ENCODE data around the gene TBC1D16.

TBC1D16 gene

DNA sequence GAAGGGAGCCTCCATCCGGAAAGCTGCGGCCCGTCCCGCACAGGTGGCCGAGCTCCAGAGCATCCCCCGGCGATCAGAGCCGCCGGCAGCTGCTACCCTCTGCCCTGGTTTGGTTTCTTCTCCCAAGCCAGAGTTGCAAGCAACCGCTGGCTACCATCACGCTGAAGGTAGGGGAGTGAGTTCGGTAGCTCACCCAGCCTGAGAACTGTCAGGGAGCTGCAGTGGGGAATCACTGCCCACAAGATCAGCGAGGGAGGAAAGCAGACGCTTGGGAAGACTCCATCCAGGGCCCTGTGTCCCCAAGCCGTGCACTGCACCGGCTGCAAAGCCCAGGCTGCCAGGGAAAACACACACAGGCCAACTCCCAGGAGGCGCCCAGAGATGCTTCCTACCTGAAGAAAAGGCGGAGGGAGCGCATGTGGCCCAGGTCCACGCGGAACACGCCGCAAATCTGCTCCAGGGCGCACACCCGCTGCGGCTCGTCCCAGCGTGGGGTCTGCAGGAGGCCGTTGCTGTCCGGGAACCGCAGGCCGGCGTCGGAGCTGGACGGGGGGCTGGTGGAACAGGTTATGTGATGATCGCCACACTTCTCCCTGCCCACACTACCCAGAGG is 83.3 kb downstream of the TBC1D16 start:
- DNase-seq (ENCODE audit: low read depth, low spot score) = no peak

DNA sequence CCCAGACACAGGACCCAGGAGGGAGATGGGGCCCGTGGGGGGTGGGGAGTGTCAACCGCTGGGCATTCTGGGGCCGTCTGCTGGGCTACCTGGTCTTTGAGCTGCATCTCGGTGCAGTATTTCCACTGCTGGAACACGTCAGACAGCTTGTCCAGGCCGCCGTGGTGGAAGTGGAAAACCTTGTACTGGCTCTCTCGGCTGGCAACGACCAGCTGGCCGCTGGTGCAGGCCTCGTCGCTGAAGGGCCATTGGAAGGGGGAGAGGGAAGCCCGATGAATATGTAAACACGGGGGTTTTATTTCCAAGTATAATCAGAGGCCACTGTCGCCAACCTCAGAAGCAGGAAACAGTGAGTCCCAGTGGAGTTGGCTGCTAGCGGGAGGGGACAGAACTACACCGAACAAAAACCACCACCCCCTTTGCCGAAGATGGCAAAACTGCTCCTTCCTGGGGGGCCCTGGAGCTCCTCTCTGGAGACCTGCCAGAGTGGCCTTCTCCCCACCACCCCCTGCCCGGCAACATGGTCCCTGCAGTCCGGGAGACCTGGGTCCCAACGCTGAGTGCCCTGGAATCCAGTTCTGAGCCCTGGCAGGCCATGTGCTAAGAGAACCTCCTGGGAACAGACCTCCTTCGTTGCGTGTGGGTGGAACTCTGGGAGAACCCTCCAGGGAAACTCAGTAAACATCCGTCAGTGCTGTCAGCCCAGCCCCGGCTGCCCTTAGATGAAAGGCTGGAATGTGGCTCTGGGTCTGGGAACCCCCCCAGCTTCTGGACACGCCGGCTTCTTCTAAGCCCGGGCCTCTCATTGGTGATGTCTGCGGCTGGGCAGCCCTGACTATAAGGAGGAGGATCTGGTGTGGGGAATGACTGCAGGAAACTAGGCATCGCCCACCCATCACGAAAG is 84.1 kb downstream of the TBC1D16 start:
- DNase-seq (ENCODE audit: low read depth, low spot score) = no peak

- DNase-seq (ENCODE audit: low read depth, low spot score) = no peak
Measured at GRCh38 chr17:79950751-79951150, 84.9 kb downstream of the TBC1D16 start.

DNA sequence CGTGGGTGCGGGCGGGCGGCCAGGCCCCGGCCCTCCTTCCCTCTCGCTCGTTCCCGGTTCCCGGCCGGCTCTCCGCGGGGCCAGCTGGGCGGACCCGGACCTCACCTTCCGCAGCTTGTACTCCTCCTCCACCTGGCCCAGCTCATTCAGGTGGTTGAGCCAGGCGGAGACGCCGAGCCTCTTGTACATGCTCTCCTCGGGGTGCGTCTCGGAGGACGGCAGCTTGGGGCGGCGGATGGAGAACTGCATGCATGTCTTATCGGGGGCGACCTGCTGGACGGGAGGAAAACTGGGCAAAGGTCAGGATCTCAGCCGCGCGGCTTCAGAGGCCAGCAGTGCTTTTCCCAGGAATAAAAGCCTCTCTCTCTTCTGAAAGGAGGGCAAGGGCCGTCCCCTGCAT is 85.4 kb downstream of the TBC1D16 start:
- DNase-seq (ENCODE audit: low read depth, low spot score) = no peak

- no peak for DNase-seq (ENCODE audit: low read depth, low spot score)
Measured at GRCh38 chr17:79949656-79950209, 85.9 kb downstream of the TBC1D16 start.

DNA sequence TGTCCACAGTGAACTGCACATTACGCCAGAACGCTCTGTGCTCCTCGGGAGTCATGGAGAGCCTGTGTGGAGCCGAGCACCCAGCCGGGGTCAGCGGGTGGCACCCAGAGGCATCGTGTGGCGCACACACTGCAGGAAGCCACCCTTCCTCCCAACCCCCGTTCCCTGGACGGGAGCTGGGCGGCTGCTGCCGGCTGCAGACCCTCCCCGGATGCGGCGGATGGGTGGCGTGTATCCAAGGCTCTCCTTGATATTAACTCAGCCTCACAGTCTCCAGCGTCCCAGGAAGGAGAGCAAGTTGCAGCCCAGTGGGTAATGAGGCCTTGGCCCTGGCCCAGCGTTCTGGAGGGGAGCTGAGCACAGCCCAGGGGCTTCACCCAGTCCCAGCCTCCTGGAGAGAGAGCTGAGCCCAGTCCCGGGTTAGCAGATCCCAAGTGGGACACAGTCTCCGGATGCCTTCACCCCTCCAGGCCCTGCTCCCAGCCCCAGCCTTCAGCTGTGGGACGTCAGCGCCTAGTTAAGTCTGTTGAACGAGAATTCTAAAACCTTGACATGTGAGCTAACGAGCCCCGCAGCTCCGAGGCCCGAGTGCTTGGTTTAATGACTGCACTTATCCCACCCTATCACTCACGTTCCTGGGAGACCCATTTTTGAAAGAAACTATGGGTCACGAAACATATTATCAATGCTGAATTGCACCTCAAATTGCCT is 86.6 kb downstream of the TBC1D16 start:
- no peak for DNase-seq (ENCODE audit: low read depth, low spot score)

- DNase-seq (ENCODE audit: low read depth, low spot score) = no peak
Measured at GRCh38 chr17:79948406-79948944, 87.2 kb downstream of the TBC1D16 start.

DNA sequence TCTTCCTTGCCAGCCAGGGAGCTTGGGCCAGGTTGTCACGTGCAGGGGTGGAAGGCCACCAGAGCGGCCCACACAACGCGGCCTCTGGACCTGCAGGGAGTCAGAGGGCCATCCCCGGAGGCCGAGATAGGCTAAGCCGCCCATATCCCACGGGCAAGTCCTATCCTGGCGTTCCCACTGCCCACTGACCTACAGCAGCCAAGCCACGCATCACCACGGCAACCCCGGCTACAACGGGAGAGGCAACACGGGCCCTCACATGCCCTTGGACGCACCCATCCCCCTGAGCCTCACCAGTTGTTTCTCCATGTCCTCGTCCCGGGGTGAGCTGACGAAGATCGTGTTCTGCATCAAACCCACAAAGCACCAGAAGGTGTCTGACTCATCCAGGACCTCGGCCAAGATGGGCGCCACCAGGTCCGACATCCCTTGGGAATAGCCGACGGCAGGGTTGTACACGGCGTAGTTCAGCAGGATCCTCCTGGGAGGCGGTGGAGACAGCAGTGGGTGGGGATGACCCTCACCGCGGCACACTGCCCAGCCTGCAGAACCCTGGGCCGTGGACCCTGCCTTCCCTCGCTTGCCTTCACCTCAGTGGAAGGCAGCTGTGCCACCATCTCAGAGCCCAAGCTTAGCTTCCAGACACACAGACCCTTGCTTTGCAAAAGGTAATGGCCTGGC is 88.2 kb downstream of the TBC1D16 start:
- no peak for DNase-seq (ENCODE audit: low read depth, low spot score)

GRCh38 chr17:79946352-79947231 is 89.1 kb downstream of the TBC1D16 start:
- DNase-seq (ENCODE audit: low read depth, low spot score) = no peak

DNA sequence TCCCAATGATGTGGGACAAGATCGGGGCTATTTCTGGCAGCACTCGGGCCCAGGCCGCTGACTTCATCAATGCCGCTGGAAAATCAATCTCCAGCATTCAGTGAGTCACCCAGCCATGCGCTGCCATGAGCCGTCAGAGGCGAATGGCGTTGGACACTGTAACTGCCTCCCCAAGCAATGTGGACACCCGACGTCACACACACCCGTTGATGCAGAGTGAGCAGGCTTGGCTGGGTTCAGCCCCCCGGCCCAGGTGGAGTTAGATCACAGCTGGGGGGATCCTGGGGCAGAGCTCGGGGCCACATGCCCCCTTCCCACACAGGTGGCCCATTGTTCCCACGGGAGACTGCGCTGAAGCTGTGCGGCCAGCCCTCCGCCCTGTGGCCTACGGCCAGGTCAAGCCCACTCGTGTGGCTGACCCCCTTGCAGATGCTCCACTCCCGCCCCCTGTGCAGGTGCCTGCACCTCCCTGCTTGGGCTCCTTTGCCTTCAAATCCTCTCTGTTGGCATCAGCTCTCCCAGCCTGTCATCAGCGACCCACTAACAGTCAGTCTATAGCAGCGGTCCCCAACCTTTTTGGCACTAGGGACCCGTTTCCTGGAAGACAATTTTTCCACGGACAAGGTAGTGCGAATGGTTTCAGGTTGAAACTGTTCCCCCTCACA is 89.9 kb downstream of the TBC1D16 start:
- no peak for DNase-seq (ENCODE audit: low read depth, low spot score)

GRCh38 chr17:79944821-79945391 is 90.8 kb downstream of the TBC1D16 start:
- DNase-seq (ENCODE audit: low read depth, low spot score) = no peak

GRCh38 chr17:79944251-79944812 is 91.3 kb downstream of the TBC1D16 start:
- DNase-seq (ENCODE audit: low read depth, low spot score) = no peak

DNA sequence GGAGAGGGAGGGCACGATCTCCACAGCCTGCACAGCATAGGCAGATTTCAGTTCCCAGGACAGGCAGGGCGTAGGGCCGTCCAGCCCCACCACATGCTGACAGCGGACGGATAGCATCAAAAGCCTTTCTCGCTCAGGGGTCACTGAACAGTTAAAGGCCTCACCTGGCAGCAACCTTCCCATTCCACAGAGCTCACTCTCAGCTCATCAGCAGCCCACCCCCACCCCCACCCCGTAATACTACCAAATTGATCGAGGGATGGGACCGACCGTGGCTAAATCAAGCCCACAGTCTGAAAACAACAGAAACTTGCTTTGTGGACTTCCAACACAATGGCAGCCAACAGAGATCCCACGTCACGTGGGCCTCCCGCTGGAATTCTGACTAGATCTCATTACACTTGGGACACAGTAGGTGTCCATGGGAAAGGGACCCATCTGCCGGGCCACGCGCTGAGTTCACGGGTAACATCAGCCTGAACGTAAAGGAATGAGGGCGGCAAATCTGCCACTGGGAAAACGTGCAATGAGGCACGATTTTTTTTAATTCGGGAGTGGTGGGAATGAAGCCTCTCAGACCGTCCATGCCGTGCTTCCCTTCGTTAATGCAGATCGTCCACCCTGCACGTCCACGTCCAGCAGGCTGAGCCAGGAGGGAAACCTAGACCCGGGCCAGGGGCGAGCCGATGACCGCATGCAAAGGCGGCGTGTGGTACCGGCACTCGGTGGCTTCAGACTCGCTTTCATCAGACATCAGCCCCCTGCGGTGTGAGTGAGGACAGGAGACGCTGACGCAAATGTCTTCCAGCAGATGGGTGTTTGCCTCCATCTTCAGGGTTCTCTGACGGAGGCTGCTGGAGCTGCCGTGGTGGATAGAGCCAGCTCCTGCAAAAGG is 92.1 kb downstream of the TBC1D16 start:
- no peak for DNase-seq (ENCODE audit: low read depth, low spot score)

GRCh38 chr17:79942591-79943346 is 92.9 kb downstream of the TBC1D16 start:
- no peak for DNase-seq (ENCODE audit: low read depth, low spot score)

DNA sequence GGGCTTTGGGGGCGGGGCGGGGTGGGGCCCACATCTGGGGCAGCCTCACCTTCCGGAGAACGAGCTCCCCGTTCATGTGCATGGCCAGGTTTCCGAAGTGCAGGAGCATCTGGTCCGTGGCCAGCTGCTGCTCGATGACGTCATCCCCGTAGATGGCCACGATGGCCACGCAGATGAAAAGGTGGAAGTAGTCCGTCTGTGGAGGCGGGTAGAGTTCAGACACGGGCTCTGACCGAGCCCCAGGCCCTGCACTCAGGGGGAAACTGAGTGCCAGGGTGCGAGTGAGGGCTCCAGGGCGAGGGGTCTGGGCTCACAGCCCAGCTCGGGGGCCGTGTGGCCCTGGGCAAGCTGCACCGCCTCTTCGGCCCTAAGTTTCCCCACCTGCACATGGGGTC is 93.7 kb downstream of the TBC1D16 start:
- no peak for DNase-seq (ENCODE audit: low read depth, low spot score)

GRCh38 chr17:79941088-79942010 is 94.3 kb downstream of the TBC1D16 start:
- DNase-seq (ENCODE audit: low read depth, low spot score) = no peak
